GM21381 (cell line): ENCODE results near the gene PAPPA2.

Source experiments
- ATAC-seq: cut with Tn5 transposase; IDR thresholded peaks from one replicate; pipeline ENCODE4 v1.9.1; 2021; ENCODE audit warnings: mild to moderate bottlenecking, moderate library complexity; ENCODE audit not compliant: unreplicated experiment

Gene PAPPA2

GRCh38 chr1:176843352-176844297 is 380.6 kb downstream of the PAPPA2 start:
- ATAC-seq: no peak

- ATAC-seq: no peak
These were observed 384.1 kb downstream of the PAPPA2 start for GRCh38 chr1:176847052-176847451.

- no peak for ATAC-seq
These were observed 386.3 kb downstream of the PAPPA2 start for GRCh38 chr1:176849281-176849680.

- no peak for ATAC-seq
These were observed 387.9 kb downstream of the PAPPA2 start for GRCh38 chr1:176850871-176851270.

GRCh38 chr1:176852124-176852523 is 389.1 kb downstream of the PAPPA2 start:
- no peak for ATAC-seq

GRCh38 chr1:176853503-176853902 is 390.5 kb downstream of the PAPPA2 start:
- no peak for ATAC-seq

GRCh38 chr1:176854121-176854520 is 391.1 kb downstream of the PAPPA2 start:
- ATAC-seq: no peak

GRCh38 chr1:176854758-176855745 is 392.1 kb downstream of the PAPPA2 start:
- ATAC-seq: no peak

GRCh38 chr1:176857632-176858031 is 394.7 kb downstream of the PAPPA2 start:
- ATAC-seq: no peak

GRCh38 chr1:176858433-176858916 is 395.5 kb downstream of the PAPPA2 start:
- ATAC-seq: no peak

- no peak for ATAC-seq
These were observed 400.6 kb downstream of the PAPPA2 start for GRCh38 chr1:176863613-176864012.

- ATAC-seq: no peak
These were observed 401.2 kb downstream of the PAPPA2 start for GRCh38 chr1:176864211-176864610.

GRCh38 chr1:176866011-176866714 is 403.2 kb downstream of the PAPPA2 start:
- ATAC-seq: no peak

- no peak for ATAC-seq
These were observed 406.6 kb downstream of the PAPPA2 start for GRCh38 chr1:176869577-176869976.

GRCh38 chr1:176876966-176877515 is 414.1 kb downstream of the PAPPA2 start:
- no peak for ATAC-seq

- no peak for ATAC-seq
These were observed 414.6 kb downstream of the PAPPA2 start for GRCh38 chr1:176877557-176877956.

- ATAC-seq: no peak
These were observed 416.0 kb downstream of the PAPPA2 start for GRCh38 chr1:176878750-176879536.

- ATAC-seq: no peak
These were observed 417.0 kb downstream of the PAPPA2 start for GRCh38 chr1:176879784-176880620.
